Keratinocyte (primary cell): Measurements from ENCODE around the gene CWC27.

Experiments used
- CTCF ChIP-seq, 3 experiments: IDR thresholded peaks in 1 of 3; conservative IDR thresholded peaks in 1 of 3; optimal IDR thresholded peaks in 1 of 3; 2 replicates in 2 of 3; 3 replicates in 1 of 3; pipeline versions ENCODE3 to v1.5.1; 2011; ENCODE audit warnings: low read length in 3 of 3, mild to moderate bottlenecking in 3 of 3, moderate library complexity in 2 of 3, control low read depth in 1 of 3, inconsistent platforms in 1 of 3; ENCODE audit not compliant: insufficient read depth in 2 of 3; ENCODE audit errors: extremely low read depth in 1 of 3
- EZH2 ChIP-seq: IDR thresholded peaks from one replicate; pipeline ENCODE4 v1.6.1; 2012; ENCODE audit warnings: inconsistent platforms, mild to moderate bottlenecking, low read length, moderate library complexity

GRCh38 chr5:64826541-64826940 lies 57.8 kb downstream of the CWC27 start:
- TF ChIP-seq CTCF (optimal IDR thresholded peaks at IDR 0.05 in 1 of 3, IDR thresholded peaks at IDR 0.05 in 1 of 3, conservative IDR thresholded peaks at IDR 0.05 in 1 of 3; ENCODE audit: extremely low read depth in 1 of 3, insufficient read depth in 2 of 3, low read length in 3 of 3) (no peak), EZH2 (no peak)
